ENCODE measurements around the gene GFAP. TPM values are rescaled to one million over a fixed set of nuclear protein-coding genes. Genes with fewer than 3 reads are reported as not detected.
A peak's percentile ranks its signal among the peaks of the same experiment; 100 is the strongest.

GFAP gene
- total RNA-seq, 1 experiment from 2014 or later: 1.2 TPM

- H4K8ac ChIP-seq (replicated peaks; ENCODE audit: insufficient read length, low read depth, low read length): no peak overlapping the region
- H3K4me3 Mint-ChIP-seq: no peak overlapping the region
- TF ChIP-seq, protein P1, sequence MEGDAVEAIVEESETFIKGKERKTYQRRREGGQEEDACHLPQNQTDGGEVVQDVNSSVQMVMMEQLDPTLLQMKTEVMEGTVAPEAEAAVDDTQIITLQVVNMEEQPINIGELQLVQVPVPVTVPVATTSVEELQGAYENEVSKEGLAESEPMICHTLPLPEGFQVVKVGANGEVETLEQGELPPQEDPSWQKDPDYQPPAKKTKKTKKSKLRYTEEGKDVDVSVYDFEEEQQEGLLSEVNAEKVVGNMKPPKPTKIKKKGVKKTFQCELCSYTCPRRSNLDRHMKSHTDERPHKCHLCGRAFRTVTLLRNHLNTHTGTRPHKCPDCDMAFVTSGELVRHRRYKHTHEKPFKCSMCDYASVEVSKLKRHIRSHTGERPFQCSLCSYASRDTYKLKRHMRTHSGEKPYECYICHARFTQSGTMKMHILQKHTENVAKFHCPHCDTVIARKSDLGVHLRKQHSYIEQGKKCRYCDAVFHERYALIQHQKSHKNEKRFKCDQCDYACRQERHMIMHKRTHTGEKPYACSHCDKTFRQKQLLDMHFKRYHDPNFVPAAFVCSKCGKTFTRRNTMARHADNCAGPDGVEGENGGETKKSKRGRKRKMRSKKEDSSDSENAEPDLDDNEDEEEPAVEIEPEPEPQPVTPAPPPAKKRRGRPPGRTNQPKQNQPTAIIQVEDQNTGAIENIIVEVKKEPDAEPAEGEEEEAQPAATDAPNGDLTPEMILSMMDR (conservative IDR thresholded peaks at IDR 0.05): no peak
Observed at GRCh38 chr17:44914698-44915271, 515 bp downstream of the GFAP start.

More at GRCh38 chr17:44914698-44915271, 515 bp downstream of the GFAP start:
- H3K4ac ChIP-seq (ENCODE audit: low read depth, low read length): no peak overlapping the region
- no peak overlapping the region for H2BK12ac ChIP-seq (ENCODE audit: insufficient read length, low read depth, low read length)
- H3K27me3 ChIP-seq (ENCODE audit: insufficient read depth, low read length): peaks cover 4% of the 10 kb centered on the region; the same call in 1 of the 2 replicates
- no peaks in the 10 kb centered on the region for H3K9me3 ChIP-seq (ENCODE audit: control insufficient read depth, low read depth, low read length)
- no peaks in the 10 kb centered on the region for H4K20me1 ChIP-seq (ENCODE audit: control insufficient read depth, insufficient read depth, insufficient read length)
- peaks cover 8 to 10% of the 10 kb centered on the region in 2 experiments; a peak in 3 of 4 replicates for H3K4me1 Mint-ChIP-seq
- WGBS (ENCODE audit: extremely low coverage, insufficient read length, low lambda C conversion rate): no CpG with 5 or more reads among the region's 19 CpGs
- H3K27me3 Mint-ChIP-seq (ENCODE audit: low read depth): peaks cover 46% of the 10 kb centered on the region
- H4K5ac ChIP-seq (ENCODE audit: insufficient read length, low read depth, low read length): no peak overlapping the region
- H3K79me1 ChIP-seq (ENCODE audit: insufficient read depth, low read depth, low read length, poor library complexity, severe bottlenecking): no peaks in the 10 kb centered on the region
- H2AK5ac ChIP-seq (ENCODE audit: insufficient read length, low read length): no peak overlapping the region
- H3K23me2 ChIP-seq (ENCODE audit: insufficient read length, low read depth, low read length, poor library complexity, severe bottlenecking): peaks cover 6% of the 10 kb centered on the region
- no peak overlapping the region for H3K23ac ChIP-seq (ENCODE audit: insufficient read length, low read depth, low read length)
- peaks cover 2% of the 10 kb centered on the region; the same call in 1 of the 2 replicates for H3K4me1 ChIP-seq (ENCODE audit: insufficient read depth, low read length)
- no peak overlapping the region for H3K56ac ChIP-seq (ENCODE audit: insufficient read length, low read depth, low read length)
- H3K9me3 Mint-ChIP-seq: no peaks in the 10 kb centered on the region
- H3K27ac Mint-ChIP-seq: no peak overlapping the region
- H2BK5ac ChIP-seq (ENCODE audit: insufficient read length, low read length): no peak overlapping the region
- no peak overlapping the region for H3K9ac ChIP-seq (ENCODE audit: extremely low read depth, insufficient read length, low read length)
- no peaks in the 10 kb centered on the region for H3K36me3 Mint-ChIP-seq (ENCODE audit: insufficient read depth in 1 of 3, low read depth in 3 of 3)
- H2BK15ac ChIP-seq (ENCODE audit: low read depth, low read length): no peak overlapping the region
- H3K27ac ChIP-seq (ENCODE audit: insufficient read length, low read depth, low read length): no peak overlapping the region
- no peak overlapping the region; the same call in 1 of the 2 replicates for H3K14ac ChIP-seq (ENCODE audit: insufficient read depth, low read length)
- no peak overlapping the region for H3T11ph ChIP-seq (ENCODE audit: low read length)
- no peak overlapping the region for H3K4me2 ChIP-seq (ENCODE audit: insufficient read depth, insufficient read length, low read length)
- peak; percentile 38 for DNase-seq
- no peak overlapping the region for H2AFZ ChIP-seq (ENCODE audit: low read length)
- no peak overlapping the region for H4K91ac ChIP-seq (ENCODE audit: insufficient read length, low read depth, low read length)
- no peak overlapping the region for H2BK120ac ChIP-seq (ENCODE audit: low read depth, low read length, poor library complexity, severe bottlenecking)
- H3K18ac ChIP-seq (ENCODE audit: insufficient read length, low read depth, low read length): no peak overlapping the region
- no peak overlapping the region for H2BK20ac ChIP-seq (ENCODE audit: low read depth, low read length, poor library complexity, severe bottlenecking)
- H3K79me2 ChIP-seq (ENCODE audit: insufficient read depth, low read length): no peaks in the 10 kb centered on the region
